KMS-11 (cell line): Measurements from ENCODE around the gene ST6GAL2.

ENCODE experiments used
- H2AFZ ChIP-seq: fragments of 200-600 bp; sonication (generic); 2 replicates; pipeline ENCODE4 v1.6.1; 2016; ENCODE audit warnings: antibody characterized with exemption, mixed run types, low read depth
- H3K27ac ChIP-seq: fragments of 200-600 bp; sonication (generic); 2 replicates; pipeline ENCODE4 v1.6.1; 2016; ENCODE audit warnings: mild to moderate bottlenecking, mixed run types
- H3K27me3 ChIP-seq: fragments of 200-600 bp; sonication (generic); 2 replicates; pipeline ENCODE4 v1.6.1; 2017; ENCODE audit warnings: mild to moderate bottlenecking, low read depth, mixed run types, moderate library complexity; ENCODE audit not compliant: insufficient read depth
- H3K36me3 ChIP-seq: fragments of 200-600 bp; sonication (generic); 2 replicates; pipeline ENCODE4 v1.6.1; 2017; ENCODE audit warnings: mild to moderate bottlenecking, mixed run types; ENCODE audit not compliant: insufficient read depth
- H3K4me1 ChIP-seq: fragments of 200-600 bp; sonication (generic); 2 replicates; pipeline ENCODE4 v1.6.1; 2016; ENCODE audit warnings: mild to moderate bottlenecking, low read depth, mixed run types; ENCODE audit not compliant: poor library complexity, severe bottlenecking
- H3K4me2 ChIP-seq: fragments of 200-600 bp; sonication (generic); 2 replicates; pipeline ENCODE4 v1.7.0; 2016; ENCODE audit warnings: mild to moderate bottlenecking, mixed run types
- H3K4me3 ChIP-seq: fragments of 200-600 bp; sonication (generic); IDR thresholded peaks from 2 replicates; pipeline ENCODE4 v1.6.1; 2017; ENCODE audit warnings: low read depth, low read length, mixed read lengths; ENCODE audit not compliant: insufficient read depth
- H3K79me2 ChIP-seq: fragments of 200-600 bp; sonication (generic); 2 replicates; pipeline ENCODE4 v1.6.1; 2016; ENCODE audit warnings: low read depth, mixed run types; ENCODE audit not compliant: insufficient read depth
- H3K9ac ChIP-seq: fragments of 200-600 bp; sonication (generic); 2 replicates; pipeline ENCODE4 v1.6.1; 2016; ENCODE audit warnings: mild to moderate bottlenecking, mixed run types
- H4K20me1 ChIP-seq: fragments of 200-600 bp; sonication (generic); 2 replicates; pipeline ENCODE4 v1.6.1; 2016; ENCODE audit warnings: mild to moderate bottlenecking, mixed run types; ENCODE audit not compliant: insufficient read depth
- TF ChIP-seq, protein P1 (sequence below): fragments of 200-600 bp; sonication (generic); conservative IDR thresholded peaks from 2 replicates; pipeline ENCODE4 v1.6.1; 2017; ENCODE audit warnings: low read depth, mild to moderate bottlenecking, antibody characterized with exemption, low read length, moderate library complexity, mixed read lengths

Gene ST6GAL2, protein sequence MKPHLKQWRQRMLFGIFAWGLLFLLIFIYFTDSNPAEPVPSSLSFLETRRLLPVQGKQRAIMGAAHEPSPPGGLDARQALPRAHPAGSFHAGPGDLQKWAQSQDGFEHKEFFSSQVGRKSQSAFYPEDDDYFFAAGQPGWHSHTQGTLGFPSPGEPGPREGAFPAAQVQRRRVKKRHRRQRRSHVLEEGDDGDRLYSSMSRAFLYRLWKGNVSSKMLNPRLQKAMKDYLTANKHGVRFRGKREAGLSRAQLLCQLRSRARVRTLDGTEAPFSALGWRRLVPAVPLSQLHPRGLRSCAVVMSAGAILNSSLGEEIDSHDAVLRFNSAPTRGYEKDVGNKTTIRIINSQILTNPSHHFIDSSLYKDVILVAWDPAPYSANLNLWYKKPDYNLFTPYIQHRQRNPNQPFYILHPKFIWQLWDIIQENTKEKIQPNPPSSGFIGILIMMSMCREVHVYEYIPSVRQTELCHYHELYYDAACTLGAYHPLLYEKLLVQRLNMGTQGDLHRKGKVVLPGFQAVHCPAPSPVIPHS

DNA sequence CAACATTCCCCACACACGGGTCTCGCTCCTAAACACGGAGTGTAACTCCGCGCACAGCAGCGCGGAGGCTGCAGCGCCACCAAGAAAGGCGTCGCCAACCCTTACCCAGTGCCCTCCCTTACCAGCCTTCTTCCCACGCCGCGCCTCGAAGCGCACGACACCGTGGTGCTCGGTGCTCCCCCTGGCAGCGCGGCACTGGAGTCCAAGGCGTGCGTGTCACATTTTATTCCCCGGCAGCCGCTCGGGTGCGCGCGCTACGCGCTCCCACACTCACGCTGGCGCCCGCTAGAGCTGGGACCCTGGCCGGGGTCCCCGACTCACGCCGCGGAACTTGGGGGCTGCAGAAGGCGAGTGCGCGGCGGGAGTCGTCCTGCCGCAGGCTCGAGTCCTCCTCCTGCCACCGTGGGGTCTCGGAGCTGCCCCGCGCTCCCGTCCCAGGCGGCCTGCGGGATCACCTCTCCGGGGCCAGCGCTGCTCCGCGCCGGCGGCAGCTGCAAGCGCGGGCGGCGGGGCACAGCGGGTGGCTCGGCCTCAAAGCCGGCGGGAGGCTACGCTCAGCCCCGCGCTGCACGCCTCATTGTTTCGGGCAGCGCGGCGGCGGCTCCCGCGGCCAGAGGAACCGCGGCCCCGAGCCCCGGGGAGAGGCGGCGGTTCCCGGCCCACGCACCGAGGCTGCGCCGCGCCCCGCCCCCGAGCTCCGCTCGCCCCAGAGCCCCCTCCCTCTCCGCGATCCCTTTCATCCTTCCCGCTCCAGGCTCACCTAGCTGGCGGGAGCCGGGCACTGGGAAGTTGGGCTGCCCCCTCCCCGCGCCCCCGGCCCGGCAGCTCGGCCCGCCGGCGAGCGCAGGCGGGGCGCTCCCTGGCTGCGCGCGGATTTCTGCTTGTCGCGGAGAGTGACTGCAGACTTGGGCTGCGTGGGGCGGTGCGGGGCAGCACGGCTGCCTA is at the start of gene ST6GAL2:
Gene ST6GAL2 (minus strand): TSS at position 197 of the 945 bp plus-strand sequence. CDS start 42,190 bp downstream, outside the sequence.
- no peaks in the 10 kb centered on the region for H3K27me3 ChIP-seq
- H3K79me2 ChIP-seq = no peaks in the 10 kb centered on the region
- TF ChIP-seq, protein P1, sequence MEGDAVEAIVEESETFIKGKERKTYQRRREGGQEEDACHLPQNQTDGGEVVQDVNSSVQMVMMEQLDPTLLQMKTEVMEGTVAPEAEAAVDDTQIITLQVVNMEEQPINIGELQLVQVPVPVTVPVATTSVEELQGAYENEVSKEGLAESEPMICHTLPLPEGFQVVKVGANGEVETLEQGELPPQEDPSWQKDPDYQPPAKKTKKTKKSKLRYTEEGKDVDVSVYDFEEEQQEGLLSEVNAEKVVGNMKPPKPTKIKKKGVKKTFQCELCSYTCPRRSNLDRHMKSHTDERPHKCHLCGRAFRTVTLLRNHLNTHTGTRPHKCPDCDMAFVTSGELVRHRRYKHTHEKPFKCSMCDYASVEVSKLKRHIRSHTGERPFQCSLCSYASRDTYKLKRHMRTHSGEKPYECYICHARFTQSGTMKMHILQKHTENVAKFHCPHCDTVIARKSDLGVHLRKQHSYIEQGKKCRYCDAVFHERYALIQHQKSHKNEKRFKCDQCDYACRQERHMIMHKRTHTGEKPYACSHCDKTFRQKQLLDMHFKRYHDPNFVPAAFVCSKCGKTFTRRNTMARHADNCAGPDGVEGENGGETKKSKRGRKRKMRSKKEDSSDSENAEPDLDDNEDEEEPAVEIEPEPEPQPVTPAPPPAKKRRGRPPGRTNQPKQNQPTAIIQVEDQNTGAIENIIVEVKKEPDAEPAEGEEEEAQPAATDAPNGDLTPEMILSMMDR = no peak
- no peaks in the 10 kb centered on the region for H4K20me1 ChIP-seq
- H3K4me3 ChIP-seq = no peak within 1 kb of the TSS
- H3K4me1 ChIP-seq = peaks cover 18% of the 10 kb centered on the region
- no peaks in the 10 kb centered on the region for H3K36me3 ChIP-seq
- no peak within 1 kb of the TSS for H3K27ac ChIP-seq
- no peak within 1 kb of the TSS for H2AFZ ChIP-seq
- no peak within 1 kb of the TSS for H3K4me2 ChIP-seq
- no peak within 1 kb of the TSS for H3K9ac ChIP-seq

DNA sequence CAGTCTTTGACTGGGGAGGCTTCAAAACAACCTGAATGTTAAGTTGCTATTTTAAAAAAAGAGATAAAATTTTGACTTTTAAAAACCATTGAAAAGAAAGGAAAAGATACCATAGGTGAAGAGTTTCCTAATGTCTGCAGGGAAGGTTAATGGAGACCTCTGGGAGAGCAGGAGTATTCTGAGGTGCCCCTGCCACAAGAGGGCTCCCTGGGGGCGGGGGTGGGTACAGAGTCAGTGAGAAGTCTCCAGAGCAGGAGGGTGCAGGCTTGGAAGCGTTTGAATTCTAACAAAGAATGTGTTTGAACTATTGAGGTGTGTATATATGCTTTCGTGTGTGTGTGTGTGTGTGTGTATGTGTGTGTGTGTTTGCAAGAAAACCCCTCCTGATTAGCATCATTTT is 46.7 kb upstream of the ST6GAL2 start:
- Histone ChIP-seq H3K27me3 (no peaks in the 10 kb centered on the region), H3K27ac (no peak overlapping the region), H3K79me2 (no peaks in the 10 kb centered on the region), H3K4me2 (no peak overlapping the region), H3K36me3 (no peaks in the 10 kb centered on the region), H3K4me3 (no peak overlapping the region), H3K9ac (no peak overlapping the region), H2AFZ (no peak overlapping the region), H3K4me1 (no peaks in the 10 kb centered on the region), H4K20me1 (no peaks in the 10 kb centered on the region)
- TF ChIP-seq, protein P1 = no peak

DNA sequence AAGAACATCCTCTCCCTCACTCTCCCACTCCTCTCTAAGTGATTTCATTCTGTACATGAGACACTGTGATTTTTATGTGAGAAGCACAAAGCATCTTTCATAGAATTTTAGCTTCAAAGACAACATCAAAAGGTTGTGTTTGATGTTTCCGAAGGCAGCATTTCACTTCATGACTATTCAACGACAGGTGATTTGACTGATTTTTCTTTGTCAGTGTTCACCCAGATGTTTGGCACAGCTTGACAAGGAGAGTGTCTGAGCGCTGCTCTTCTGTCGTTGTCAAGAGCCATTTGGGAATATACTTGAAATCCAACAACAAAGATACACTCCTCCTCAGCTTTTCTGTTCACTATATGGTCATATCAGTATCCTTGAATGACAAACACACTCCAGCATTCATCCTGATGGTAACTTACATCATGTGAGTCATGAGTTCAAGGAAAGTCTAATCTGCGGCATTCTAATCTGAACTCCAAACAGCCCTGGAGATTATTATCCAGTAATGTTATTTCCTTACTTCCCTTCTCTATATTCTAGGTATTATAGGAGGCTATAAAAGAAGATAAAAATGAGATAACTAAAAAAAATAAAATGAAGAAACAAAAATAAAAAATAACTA is 45.9 kb upstream of the ST6GAL2 start:
- H3K27me3 ChIP-seq = no peaks in the 10 kb centered on the region
- H3K9ac ChIP-seq = no peak overlapping the region
- H3K36me3 ChIP-seq = no peaks in the 10 kb centered on the region
- H3K4me1 ChIP-seq = no peaks in the 10 kb centered on the region
- H3K4me2 ChIP-seq = no peak overlapping the region
- H3K4me3 ChIP-seq = no peak overlapping the region
- H4K20me1 ChIP-seq = no peaks in the 10 kb centered on the region
- TF ChIP-seq, protein P1 = no peak
- no peak overlapping the region for H3K27ac ChIP-seq
- H2AFZ ChIP-seq = no peak overlapping the region
- H3K79me2 ChIP-seq = no peaks in the 10 kb centered on the region

DNA sequence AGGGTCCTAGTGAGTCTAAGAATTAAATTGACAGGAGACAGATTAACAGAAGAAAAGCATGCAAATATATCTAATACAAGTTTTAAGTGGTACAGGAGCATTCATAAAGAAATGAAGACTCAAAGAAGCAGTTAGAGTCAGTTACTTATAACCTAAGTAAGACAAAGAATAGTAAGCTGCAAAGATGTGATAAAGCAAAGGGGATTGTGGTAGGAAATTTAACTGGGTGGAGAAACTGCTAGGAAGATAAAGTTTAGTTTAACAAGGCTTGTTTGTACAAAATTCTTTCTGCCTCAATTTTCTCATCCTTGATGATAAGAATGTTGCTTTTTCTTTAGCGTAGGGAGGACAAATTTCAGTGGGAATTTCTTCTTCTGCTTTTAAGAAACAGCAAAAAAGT is 35.5 kb upstream of the ST6GAL2 start:
- no peaks in the 10 kb centered on the region for H3K36me3 ChIP-seq
- no peak overlapping the region for H2AFZ ChIP-seq
- H3K4me3 ChIP-seq = no peak overlapping the region
- no peaks in the 10 kb centered on the region for H3K79me2 ChIP-seq
- no peaks in the 10 kb centered on the region for H3K27me3 ChIP-seq
- no peak overlapping the region for H3K27ac ChIP-seq
- H3K4me2 ChIP-seq = no peak overlapping the region
- TF ChIP-seq, protein P1 = no peak
- no peaks in the 10 kb centered on the region for H4K20me1 ChIP-seq
- H3K4me1 ChIP-seq = no peaks in the 10 kb centered on the region
- H3K9ac ChIP-seq = no peak overlapping the region
